HepG2 (cell line): ENCODE data around the gene SOBP.

Experiments used
- CTCF ChIP-seq: sonication (generic); formaldehyde crosslinking; IDR thresholded peaks from 2 replicates; pipeline ENCODE4 v1.5.0; 2020; ENCODE audit warnings: mild to moderate bottlenecking, missing genetic modification reagents, moderate library complexity
- SIN3A ChIP-seq: IDR thresholded peaks from 2 replicates; pipeline ENCODE4 v1.6.1; 2011; ENCODE audit warnings: low read depth, mild to moderate bottlenecking, control low read depth, low read length, borderline replicate concordance
- TFAP4 ChIP-seq: sonication (generic); IDR thresholded peaks from 2 replicates; pipeline ENCODE4 v1.6.1; 2016; ENCODE audit warnings: low read depth, borderline replicate concordance
- ZNF441 ChIP-seq: sonication (generic); formaldehyde crosslinking; IDR thresholded peaks from 2 replicates; pipeline ENCODE4 v1.7.0; 2021; ENCODE audit warnings: missing genetic modification reagents, borderline replicate concordance

- TF ChIP-seq ZNF441 (CRISPR knock-in tag) (no peak), CTCF (CRISPR knock-in tag) (no peak), TFAP4 (no peak), SIN3A (no peak)
Observed at GRCh38 chr6:107641500-107641941, 151.6 kb downstream of the SOBP start.
